Measurements from ENCODE around the gene FERMT1.
"Not testable (repeated sequence)": the region's sequence is repeated elsewhere in the genome, so short reads cannot be mapped to it uniquely, and the experiment has no call there.

Gene FERMT1

GRCh38 chr20:6114696-6115095 lies 8.1 kb downstream of the FERMT1 start:
- DNase-seq = no peak

GRCh38 chr20:6113951-6114350 lies 8.9 kb downstream of the FERMT1 start:
- no peak for DNase-seq

- not testable (repeated sequence) for DNase-seq
Observed at GRCh38 chr20:6112965-6113364, 9.9 kb downstream of the FERMT1 start.

GRCh38 chr20:6108330-6108729 lies 14.5 kb downstream of the FERMT1 start:
- DNase-seq = no peak

- DNase-seq = no peak
Observed at GRCh38 chr20:6104493-6105188, 18.2 kb downstream of the FERMT1 start.

GRCh38 chr20:6103301-6103700 lies 19.5 kb downstream of the FERMT1 start:
- DNase-seq = no peak

GRCh38 chr20:6101346-6101745 lies 21.5 kb downstream of the FERMT1 start:
- no peak for DNase-seq

GRCh38 chr20:6100246-6100645 lies 22.6 kb downstream of the FERMT1 start:
- DNase-seq = no peak

- no peak for DNase-seq
Observed at GRCh38 chr20:6099819-6100218, 23.0 kb downstream of the FERMT1 start.

GRCh38 chr20:6095409-6095808 lies 27.4 kb downstream of the FERMT1 start:
- DNase-seq = no peak

- no peak for DNase-seq
Observed at GRCh38 chr20:6094565-6094964, 28.3 kb downstream of the FERMT1 start.

GRCh38 chr20:6094063-6094462 lies 28.8 kb downstream of the FERMT1 start:
- DNase-seq = no peak

- DNase-seq = no peak
Observed at GRCh38 chr20:6091661-6092060, 31.2 kb downstream of the FERMT1 start.

GRCh38 chr20:6086868-6087267 lies 36.0 kb downstream of the FERMT1 start:
- DNase-seq = no peak

- DNase-seq = no peak
Observed at GRCh38 chr20:6083926-6084325, 38.9 kb downstream of the FERMT1 start.

- no peak for DNase-seq
Observed at GRCh38 chr20:6081236-6081635, 41.6 kb downstream of the FERMT1 start.

- DNase-seq = no peak
Observed at GRCh38 chr20:6079016-6079415, 43.8 kb downstream of the FERMT1 start.

GRCh38 chr20:6075428-6076219 lies 47.2 kb downstream of the FERMT1 start:
- DNase-seq = no peak

GRCh38 chr20:6074784-6075183 lies 48.0 kb downstream of the FERMT1 start:
- no peak for DNase-seq

GRCh38 chr20:6074145-6074561 lies 48.7 kb downstream of the FERMT1 start:
- no peak for DNase-seq

GRCh38 chr20:6070829-6071695 lies 51.8 kb downstream of the FERMT1 start:
- no peak for DNase-seq

- no peak for DNase-seq
Observed at GRCh38 chr20:6069669-6070068, 53.2 kb downstream of the FERMT1 start.

GRCh38 chr20:6067763-6068318 lies 55.0 kb downstream of the FERMT1 start:
- no peak for DNase-seq
